GM12891 (cell line): ENCODE data around the gene ARHGEF17.
"Not testable (repeated sequence)": the region's sequence is repeated elsewhere in the genome, so short reads cannot be mapped to it uniquely, and the experiment has no call there.

Source experiments
- DNase-seq: peaks from one replicate; pipeline ENCODE4 v3.0.0; 2011; ENCODE audit warnings: low spot score; ENCODE audit not compliant: insufficient read length
- FAIRE-seq: peaks from 2 replicates; lab custom pipeline; 2011; peaks lifted over from hg19 to GRCh38; lab: Jason Lieb, UNC
- PAX5 ChIP-seq: IDR thresholded peaks from 2 replicates; pipeline ENCODE4 v1.6.1; 2011; ENCODE audit warnings: low read length, moderate library complexity, mild to moderate bottlenecking; ENCODE audit not compliant: insufficient read depth, severe bottlenecking
- POLR2A ChIP-seq: IDR thresholded peaks from 2 replicates; pipeline ENCODE4 v1.6.1; 2011; ENCODE audit warnings: low read depth, low read length, control low read depth
- POLR2AphosphoS5 ChIP-seq: IDR thresholded peaks from 2 replicates; pipeline ENCODE4 v1.6.1; 2011; ENCODE audit warnings: low read depth, low read length, control low read depth
- POU2F2 ChIP-seq: IDR thresholded peaks from 2 replicates; pipeline ENCODE4 v1.6.1; 2011; ENCODE audit warnings: low read depth, mild to moderate bottlenecking, control low read depth, low read length, moderate library complexity
- SPI1 ChIP-seq: IDR thresholded peaks from 2 replicates; pipeline ENCODE4 v1.6.1; 2011; ENCODE audit warnings: low read depth, low read length, control low read depth
- TAF1 ChIP-seq: IDR thresholded peaks from 2 replicates; pipeline ENCODE4 v1.6.1; 2011; ENCODE audit warnings: low read depth, low read length, control low read depth

ARHGEF17 gene

DNA sequence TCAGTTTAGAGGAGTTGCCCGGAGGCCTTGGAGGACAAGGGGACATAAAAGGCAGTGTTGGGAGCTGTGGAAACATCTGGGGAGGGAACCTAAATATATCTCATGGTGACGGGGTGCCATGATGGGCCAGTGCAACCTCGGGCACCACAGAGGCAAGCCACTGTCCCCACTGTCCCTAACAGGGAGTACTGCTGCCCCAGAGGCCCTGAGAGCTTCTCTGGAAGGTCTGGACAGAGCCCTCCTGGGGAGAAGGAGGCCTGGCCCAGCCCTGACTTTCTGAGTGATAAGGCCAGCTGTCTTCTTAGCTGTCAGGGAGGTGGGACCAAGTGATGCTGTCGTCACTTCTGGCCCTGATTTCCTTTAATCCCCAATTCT is 41.4 kb upstream of the ARHGEF17 start:
- FAIRE-seq (no peak), DNase-seq (no peak)
- no peak for TF ChIP-seq POU2F2
- no peak for TF ChIP-seq SPI1
- TF ChIP-seq POLR2A: no peak
- no peak for TF ChIP-seq PAX5

DNA sequence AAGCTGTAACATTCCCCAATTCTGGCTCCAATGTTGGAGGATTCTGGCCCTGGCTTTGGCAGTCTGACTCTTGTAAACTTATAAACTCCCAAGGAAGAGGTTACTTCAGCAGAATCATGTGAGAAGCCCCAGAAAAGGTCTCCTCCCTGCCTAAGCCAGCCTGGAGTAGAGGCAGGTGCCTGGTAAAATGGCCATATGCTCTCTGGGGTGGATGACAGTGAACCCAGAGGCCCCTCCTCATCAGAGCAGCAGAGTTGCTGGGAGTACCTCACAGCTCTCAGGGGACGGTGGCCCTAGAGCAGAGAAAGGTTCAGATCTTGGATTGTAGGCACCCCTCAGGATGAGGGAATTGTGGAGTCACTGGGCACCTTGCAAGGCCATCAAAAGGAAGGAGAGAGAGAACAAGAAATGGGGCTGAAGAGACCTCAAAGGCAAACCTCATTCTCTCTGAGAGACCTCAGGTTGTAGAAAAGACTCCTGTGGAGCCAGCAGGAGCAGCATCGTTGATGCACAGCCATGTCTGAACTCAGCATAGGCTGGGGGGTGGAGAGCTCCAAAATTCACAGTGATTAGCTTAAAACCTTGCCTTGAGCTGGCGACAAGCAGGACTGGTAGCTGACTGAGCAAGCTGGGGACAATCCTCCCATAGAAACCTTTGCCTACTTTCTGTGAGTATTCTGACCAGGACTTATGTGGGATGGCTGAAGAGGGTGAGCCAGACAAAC is 40.8 kb upstream of the ARHGEF17 start:
- DNase-seq (no peak), FAIRE-seq (no peak)
- no peak for TF ChIP-seq POLR2A
- no peak for TF ChIP-seq POU2F2
- TF ChIP-seq PAX5: no peak
- no peak for TF ChIP-seq TAF1
- TF ChIP-seq SPI1: no peak
- no peak for TF ChIP-seq POLR2AphosphoS5

DNA sequence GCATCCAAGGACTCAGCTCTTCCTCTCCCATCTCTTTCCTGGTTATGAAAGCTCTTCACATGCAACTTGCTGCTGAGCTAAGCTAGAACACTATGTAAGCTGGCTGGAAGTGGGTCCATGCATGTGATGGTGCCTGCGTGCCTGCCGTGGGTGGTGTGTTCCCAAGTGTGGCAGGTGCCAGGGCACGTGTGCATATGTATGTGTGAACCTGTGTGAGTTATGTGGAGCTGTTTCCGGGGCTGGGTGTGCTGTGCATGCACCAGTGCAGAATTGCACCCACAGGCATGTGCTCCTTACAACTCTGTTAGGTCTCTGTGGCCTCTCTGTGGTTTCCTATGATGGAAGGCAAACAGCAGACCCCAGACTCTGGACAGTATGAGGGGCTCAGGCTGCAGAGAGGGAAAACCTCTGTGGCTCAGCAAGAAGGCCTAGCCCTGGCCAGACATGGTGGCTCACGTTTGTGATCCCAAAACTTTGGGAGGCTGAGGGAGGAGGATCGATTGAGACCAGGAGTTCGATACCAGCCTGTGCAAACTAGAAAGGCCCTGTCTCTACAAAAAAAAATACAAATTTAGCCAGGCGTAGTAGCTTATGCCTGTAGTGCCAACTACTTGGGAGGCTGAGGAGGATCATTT is 40.1 kb upstream of the ARHGEF17 start:
- FAIRE-seq (peak; percentile 57), DNase-seq (no peak)
- TF ChIP-seq PAX5 (no peak), SPI1 (no peak), POLR2AphosphoS5 (no peak), POU2F2 (no peak), POLR2A (no peak), TAF1 (no peak)

DNA sequence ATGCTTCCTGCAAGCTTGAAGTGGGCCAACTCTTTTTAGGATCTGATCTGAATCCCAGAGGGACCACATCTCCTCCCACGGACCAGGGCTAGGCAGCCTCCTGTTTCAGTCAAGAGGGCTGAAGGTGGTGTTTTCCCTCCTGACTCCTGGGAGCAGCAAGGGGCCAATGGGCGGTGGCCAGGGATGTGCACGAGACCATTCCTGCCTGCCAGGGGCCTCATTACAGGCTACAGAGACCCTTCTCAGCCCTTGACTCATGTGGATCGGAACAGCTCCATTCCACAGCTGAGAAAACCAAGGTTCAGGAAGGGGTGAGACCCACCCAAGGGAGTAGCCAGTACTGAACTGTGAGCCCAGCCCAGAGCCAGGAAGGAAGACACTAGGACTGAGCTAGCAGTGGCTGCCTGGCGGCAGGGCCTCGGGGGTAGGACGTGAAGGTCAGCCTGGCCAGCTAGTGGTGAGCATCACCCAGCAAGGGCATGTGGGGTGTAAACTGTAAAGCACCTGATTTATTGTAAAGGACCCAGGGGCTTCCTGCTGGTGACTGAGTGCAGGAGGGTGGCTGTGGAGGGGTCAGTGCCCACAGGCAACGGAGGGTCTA is 39.3 kb upstream of the ARHGEF17 start:
- TF ChIP-seq POLR2A (no peak), PAX5 (no peak), TAF1 (no peak), POLR2AphosphoS5 (no peak), POU2F2 (no peak), SPI1 (no peak)
- FAIRE-seq: no peak
- no peak for DNase-seq

DNA sequence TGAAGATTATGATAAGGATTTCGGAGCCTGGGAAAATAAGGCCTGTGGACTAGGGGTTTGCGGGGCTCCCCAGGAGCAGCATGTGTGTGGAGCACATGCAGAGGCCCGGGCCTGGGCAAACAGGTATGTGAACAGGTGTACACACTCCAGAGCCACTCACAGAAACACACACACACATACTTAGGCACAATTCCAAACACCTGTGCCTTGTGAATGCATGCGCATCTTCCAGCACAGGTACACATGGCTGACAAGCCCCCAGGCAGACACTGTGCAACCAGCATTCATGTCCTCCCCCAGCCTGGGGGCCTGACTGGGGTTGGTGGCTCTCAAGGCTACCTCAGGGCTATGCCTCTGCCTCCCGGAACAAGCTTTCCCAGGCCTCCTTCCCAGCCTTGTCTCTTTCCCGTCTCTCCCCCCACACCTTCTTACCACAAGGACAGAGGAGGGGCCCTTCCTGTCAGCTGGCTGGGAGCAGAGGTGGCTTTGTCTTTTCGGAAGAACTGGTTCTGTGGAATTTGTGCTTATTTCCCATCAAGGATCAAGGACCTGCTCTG is 38.5 kb upstream of the ARHGEF17 start:
- DNase-seq (no peak), FAIRE-seq (no peak)
- TF ChIP-seq POU2F2: no peak
- no peak for TF ChIP-seq TAF1
- no peak for TF ChIP-seq SPI1
- TF ChIP-seq PAX5: no peak
- no peak for TF ChIP-seq POLR2A
- TF ChIP-seq POLR2AphosphoS5: no peak

DNA sequence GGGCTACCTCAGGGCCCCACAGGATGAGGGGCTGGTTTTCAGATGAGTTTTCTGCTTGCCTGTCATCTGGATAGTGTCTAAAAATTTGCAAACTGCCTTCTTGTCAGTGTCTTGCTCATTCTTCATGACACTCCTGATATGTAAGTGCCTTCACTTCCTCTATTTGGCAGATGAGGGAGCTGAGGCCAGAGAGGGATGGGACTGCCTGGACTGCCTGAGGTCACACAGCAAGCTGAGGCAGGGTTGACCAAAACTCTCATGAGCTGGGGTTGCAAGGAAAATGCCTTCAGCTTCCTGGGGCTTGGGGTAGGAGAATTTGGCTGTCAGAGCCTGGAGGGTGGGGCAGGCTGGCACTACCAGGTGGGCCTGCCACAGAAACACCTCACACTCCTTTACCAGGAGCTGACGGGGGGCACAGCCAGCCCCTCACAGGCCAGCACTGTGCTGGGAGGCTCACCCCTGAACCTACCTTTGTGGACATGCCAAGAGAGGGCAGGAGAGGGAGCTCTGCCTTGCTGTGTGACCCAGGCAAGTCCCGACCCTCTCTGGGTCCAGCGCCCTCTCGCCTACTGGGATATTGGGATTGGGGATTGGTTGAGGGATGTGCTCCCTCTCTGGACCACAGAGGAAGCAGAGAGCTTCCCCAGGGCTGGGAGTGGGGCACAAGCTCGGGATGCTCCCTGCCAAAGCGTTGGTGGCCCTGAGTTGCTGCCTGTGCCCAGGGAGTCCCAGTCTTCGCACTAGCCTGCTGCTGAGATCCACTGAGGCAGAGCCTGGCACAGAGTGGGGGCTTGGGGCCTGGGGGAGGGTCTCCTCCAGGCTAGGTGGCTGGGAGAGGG is 37.8 kb upstream of the ARHGEF17 start:
- FAIRE-seq: peak; percentile 84
- TF ChIP-seq POLR2AphosphoS5 (no peak), SPI1 (peak; percentile 95)
- DNase-seq: no peak

DNA sequence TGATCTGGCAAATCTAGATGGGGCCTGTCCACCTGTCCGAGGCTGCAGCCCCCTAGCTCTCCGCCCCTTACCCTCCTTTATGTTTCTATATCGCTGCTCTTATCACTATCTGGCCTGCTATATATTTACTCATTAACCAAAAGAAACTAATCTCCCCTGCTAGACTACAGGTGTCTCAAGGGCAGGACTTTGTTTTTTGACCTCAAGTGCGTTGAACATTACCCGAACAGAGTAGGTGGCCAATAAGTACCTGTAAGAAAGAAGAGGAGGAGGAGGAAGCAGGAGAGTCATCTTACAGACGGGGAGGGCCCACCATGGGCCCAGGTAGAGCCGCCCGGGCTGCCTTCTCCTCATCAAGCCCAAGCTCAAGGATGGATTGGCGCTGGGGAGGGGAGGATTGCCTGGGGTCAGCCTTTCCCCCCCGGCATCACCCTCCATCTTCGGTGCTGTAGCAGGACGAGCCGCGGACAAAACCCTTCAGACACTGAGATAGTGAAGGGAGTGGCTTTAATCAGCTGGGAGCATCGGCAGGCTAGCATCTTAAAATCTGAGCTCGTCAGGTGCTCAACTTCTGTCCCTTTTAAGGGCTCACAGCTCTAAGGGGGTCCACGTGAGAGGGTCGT is 37.1 kb upstream of the ARHGEF17 start:
- no peak for TF ChIP-seq TAF1
- TF ChIP-seq POU2F2: no peak
- no peak for TF ChIP-seq PAX5
- TF ChIP-seq POLR2A: no peak
- no peak for TF ChIP-seq SPI1
- TF ChIP-seq POLR2AphosphoS5: no peak
- DNase-seq (no peak), FAIRE-seq (peak; percentile 55)

DNA sequence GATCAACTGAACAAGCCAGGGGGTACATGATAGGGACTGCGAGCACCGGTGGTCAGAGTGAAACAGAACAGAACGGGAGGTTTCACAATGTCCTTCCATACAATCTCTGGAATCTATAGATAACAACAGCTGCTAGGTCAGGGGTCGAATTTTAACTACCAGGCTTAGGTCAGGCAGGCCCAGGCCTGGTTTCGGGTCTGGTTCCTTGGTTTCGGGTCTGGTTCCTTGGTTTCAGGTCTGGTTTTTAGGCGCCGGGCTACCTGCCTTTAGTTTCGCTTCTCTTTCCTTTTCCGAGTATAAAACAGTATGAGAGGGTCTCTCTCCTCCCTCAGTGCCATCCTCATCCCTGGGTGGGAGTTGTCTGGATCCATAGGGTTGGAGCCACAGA is 36.6 kb upstream of the ARHGEF17 start:
- FAIRE-seq: peak; percentile 62
- TF ChIP-seq SPI1: peak; percentile 65
- DNase-seq: not testable (repeated sequence)
